Urothelium cell line (cell line): ENCODE results near the gene FAT2.
A peak's percentile ranks its signal among the peaks of the same experiment; 100 is the strongest.

Source experiments
- DNase-seq: peaks from one replicate; pipeline ENCODE4 v3.0.0; 2011; ENCODE audit warnings: low spot score, mixed read lengths
- FAIRE-seq: peaks from 2 replicates; lab custom pipeline; 2011; peaks lifted over from hg19 to GRCh38; lab: Jason Lieb, UNC

Gene FAT2

DNA sequence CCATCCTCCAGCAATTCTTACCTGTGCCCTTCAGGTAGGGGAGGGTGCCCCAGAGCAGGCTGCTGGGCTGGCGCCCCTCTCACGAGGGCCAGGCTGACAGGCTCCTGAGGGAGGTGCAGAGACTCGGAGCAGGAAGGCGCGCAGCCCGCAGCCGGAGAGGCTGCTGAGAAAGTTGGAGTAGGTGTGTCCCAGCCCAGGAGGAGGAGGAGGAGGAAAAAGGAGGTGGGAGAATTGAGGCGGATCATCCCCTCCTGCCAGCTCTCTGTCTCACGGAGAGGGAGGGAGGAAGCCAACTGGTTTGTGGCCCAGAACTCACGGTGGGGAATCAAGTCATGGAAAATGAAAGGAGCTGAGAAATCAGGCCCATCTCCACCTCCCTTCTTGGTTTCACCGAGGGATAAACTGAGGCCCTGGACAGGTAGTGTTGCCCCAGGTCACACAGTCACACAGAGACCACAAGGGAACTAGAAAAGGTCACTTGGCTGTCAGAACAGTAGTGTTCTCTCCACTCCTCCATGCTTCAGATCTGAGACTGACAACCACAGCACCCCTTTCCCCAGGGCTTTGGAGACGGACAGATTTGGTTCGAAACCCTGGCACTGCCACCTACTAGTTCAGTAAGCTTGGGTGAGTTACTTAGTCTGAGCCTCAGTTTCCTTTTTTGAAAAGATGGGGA is at the start of gene FAT2:
Gene FAT2, minus strand, starts transcription at position 188 of the 676 bp plus-strand sequence. CDS start 22,400 bp downstream, outside the sequence.
- DNase-seq (no peak), FAIRE-seq (no peak)

DNA sequence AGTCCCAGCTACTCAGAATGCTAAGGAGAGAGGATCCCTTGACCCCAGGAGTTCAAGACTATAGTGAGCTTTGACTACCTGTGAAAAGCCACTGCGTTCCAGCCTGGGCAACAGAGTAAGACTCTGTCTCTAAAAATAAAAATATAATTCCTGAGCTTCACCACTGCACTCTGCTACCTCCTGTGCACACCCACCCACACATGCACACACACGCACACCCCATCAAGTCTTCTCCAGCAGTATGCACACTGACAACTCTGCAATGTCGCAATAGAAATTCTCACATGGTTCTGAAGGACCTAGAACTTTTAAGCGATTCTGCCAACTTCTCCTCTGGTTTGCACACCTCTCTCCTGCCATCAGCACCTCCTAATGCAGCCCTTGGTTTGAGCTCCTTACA is 47.5 kb upstream of the FAT2 start:
- no peak for FAIRE-seq
- DNase-seq = no peak

- DNase-seq = no peak
- FAIRE-seq = no peak
These were observed 46.5 kb upstream of the FAT2 start for GRCh38 chr5:151637676-151638075.

DNA sequence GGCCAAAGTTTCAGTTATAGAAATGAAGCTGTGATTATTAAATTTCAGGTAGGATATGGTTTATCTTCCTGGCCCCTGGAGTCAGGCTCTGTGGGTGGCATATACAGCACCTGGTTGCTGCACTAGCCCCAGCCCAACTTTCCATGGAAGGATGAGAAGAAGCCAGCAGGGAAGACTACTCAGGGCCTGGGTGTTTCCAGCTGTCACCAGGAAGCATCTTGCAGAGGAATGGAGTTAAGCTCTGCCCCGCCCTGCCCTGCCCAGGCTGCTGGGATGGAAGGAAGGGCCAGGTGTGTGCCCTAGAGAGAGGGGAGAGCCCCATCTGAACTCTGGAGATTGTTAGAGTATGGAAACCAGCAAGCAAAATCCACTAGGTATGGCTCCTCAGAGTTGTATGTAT is 42.8 kb upstream of the FAT2 start:
- DNase-seq (no peak), FAIRE-seq (no peak)

GRCh38 chr5:151632941-151633340 is 41.8 kb upstream of the FAT2 start:
- no peak for FAIRE-seq
- no peak for DNase-seq

DNA sequence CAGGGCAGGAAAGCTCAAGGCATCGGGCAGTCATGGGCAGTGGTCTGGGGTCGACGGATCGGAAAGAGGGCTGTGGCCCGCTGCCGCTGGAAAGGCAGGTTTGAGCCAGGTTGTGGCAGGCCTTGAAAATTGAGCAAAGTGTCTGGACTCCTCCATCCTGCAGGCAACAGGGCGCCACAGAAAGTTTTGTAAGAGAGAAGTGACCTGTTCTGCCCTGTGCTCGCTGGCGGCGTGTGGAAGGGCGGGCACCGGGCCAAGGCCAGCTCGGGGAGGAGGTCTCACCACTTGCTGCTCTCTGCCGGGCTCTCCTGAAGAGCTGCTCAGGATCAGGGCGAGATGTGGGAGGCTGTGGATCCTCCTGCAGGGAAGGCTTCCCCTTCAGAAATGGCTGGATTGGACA is 41.4 kb upstream of the FAT2 start:
- FAIRE-seq (no peak), DNase-seq (no peak)

DNA sequence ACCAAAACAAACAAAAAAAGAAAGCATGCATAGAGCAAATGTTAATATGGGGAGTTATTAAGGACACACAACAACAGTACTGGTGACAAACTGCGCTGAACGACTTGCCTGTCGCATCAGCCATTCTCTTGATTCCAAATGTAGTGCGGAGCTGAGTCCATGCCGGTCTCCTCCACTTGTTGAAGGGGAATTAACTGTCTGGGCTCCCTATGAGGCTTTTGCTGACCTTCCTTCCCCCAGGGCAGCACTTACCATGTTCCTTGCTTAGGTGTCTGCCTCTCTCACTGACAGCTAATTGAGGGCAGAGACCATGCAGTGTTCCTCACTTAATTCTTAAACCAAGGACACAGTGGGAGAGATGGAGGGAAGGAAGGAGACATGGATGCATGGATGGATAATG is 40.8 kb upstream of the FAT2 start:
- FAIRE-seq (peak; percentile 58), DNase-seq (no peak)

GRCh38 chr5:151630088-151630487 is 39.0 kb upstream of the FAT2 start:
- FAIRE-seq = no peak

DNA sequence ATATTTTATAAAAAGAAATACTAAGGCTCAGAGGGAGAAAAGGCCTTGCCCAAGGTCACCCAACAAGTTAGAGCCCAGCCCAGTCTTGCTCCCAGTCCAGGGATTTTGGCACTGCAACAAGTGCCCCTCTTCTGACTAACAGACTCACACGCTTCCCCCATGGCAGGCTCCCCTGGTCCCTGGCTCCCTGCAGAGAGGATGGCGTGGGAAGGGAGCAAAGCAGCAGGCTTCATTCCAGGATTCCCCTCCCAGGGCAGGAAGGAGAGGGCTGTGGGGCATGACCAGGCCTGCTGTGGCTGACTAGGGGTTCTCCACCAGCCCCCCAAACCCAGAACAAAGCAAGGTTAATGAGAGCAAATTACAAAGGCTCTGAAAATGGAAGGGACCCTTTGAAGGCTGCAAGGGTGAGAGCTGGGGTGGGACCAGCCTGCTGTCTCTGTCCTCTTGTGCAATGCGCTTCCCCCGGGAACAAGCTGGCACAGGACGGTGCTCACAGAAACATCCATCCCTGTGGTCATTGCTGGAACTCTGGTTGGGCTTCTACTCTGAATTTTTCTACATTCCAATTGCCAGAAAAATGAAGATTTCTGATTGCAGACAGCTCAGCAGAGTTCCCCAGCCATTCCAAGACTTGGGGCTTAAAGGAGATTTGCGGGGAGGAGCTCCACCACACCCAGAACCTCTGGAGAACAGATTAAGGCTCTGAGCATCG is 37.1 kb upstream of the FAT2 start:
- FAIRE-seq (no peak), DNase-seq (no peak)

More at GRCh38 chr5:151630088-151630487, 39.0 kb upstream of the FAT2 start:
- DNase-seq = no peak

GRCh38 chr5:151627650-151628049 is 36.5 kb upstream of the FAT2 start:
- FAIRE-seq (no peak), DNase-seq (no peak)

DNA sequence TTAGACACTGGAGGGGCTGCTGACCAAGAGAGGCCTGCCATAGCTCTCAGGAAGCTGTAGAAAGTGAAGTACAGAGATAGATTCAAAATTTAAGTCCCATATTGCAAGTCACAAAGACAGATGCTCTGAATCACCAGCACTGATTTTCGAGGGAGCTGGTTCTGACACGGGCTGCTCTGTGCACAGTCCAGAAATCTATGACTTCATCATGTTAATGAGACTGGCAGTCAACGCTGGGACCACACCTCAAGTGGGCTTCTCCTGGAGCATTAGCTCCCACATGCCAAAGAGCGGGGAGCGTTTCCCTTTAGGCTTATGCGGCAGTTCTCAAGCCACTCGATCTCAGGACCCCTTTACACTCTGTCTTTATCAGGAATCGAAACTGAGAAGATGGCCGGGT is 34.2 kb upstream of the FAT2 start:
- no peak for DNase-seq
- FAIRE-seq = no peak

- FAIRE-seq = no peak
- no peak for DNase-seq
These were observed 33.3 kb upstream of the FAT2 start for GRCh38 chr5:151624476-151624875.

- DNase-seq (no peak), FAIRE-seq (peak; percentile 77)
These were observed 31.4 kb upstream of the FAT2 start for GRCh38 chr5:151622367-151623088.

- no peak for FAIRE-seq
These were observed 29.3 kb upstream of the FAT2 start for GRCh38 chr5:151620461-151620840.

GRCh38 chr5:151619812-151620460 is 28.8 kb upstream of the FAT2 start:
- DNase-seq (no peak), FAIRE-seq (no peak)

More at GRCh38 chr5:151620461-151620840, 29.3 kb upstream of the FAT2 start:
- no peak for DNase-seq

- DNase-seq (no peak), FAIRE-seq (no peak)
These were observed 27.8 kb upstream of the FAT2 start for GRCh38 chr5:151618907-151619306.

GRCh38 chr5:151617841-151618710 is 26.9 kb upstream of the FAT2 start:
- DNase-seq = no peak
- FAIRE-seq = no peak

GRCh38 chr5:151617383-151617840 is 26.3 kb upstream of the FAT2 start:
- DNase-seq = no peak
- no peak for FAIRE-seq

DNA sequence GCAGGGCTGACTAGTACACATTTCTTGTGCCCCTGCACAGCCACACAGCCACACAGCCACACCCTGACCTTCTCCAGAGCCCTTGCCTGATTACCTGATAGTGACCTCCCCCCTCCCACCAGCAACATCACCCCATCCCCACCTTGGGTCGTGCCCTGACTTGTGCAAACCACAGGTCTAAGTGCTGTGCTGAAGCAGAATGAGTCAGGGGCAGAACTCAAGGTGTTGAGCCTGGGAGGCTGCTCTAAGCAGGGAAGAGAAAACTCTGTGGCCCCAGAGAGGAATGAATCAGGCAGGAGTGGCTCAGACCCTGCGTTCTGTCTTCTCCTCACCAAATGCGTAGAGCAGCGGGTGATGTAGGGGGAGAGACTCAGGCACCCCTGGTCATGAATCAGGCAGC is 24.3 kb upstream of the FAT2 start:
- DNase-seq (peak; percentile 77), FAIRE-seq (peak; percentile 37)

DNA sequence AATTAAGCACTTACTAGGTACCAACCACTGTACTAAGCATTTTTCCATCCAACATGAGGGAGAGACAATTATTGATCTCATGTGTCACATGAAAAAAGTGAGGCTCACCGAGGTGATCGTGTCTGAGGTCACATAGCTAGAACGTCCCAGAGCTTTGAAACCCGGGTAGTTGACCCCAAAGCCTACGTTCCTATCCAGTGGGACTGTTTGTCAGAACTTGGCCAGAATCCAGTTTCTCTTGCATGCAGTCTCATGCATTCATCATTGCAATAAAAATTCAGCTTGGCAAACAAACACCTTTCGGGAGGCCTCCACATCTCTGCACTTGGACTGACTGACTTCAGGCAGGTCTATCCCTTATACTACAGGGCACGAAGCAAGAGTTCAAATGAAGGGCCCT is 23.4 kb upstream of the FAT2 start:
- DNase-seq (no peak), FAIRE-seq (no peak)
